KMS-11 (cell line): ENCODE measurements around the gene SNX22.

Experiments used
- H2AFZ ChIP-seq: fragments of 200-600 bp; sonication (generic); 2 replicates; pipeline ENCODE4 v1.6.1; 2016; ENCODE audit warnings: antibody characterized with exemption, mixed run types, low read depth
- H3K27ac ChIP-seq: fragments of 200-600 bp; sonication (generic); 2 replicates; pipeline ENCODE4 v1.6.1; 2016; ENCODE audit warnings: mild to moderate bottlenecking, mixed run types
- H3K27me3 ChIP-seq: fragments of 200-600 bp; sonication (generic); 2 replicates; pipeline ENCODE4 v1.6.1; 2017; ENCODE audit warnings: mild to moderate bottlenecking, low read depth, mixed run types, moderate library complexity; ENCODE audit not compliant: insufficient read depth
- H3K36me3 ChIP-seq: fragments of 200-600 bp; sonication (generic); 2 replicates; pipeline ENCODE4 v1.6.1; 2017; ENCODE audit warnings: mild to moderate bottlenecking, mixed run types; ENCODE audit not compliant: insufficient read depth
- H3K4me1 ChIP-seq: fragments of 200-600 bp; sonication (generic); 2 replicates; pipeline ENCODE4 v1.6.1; 2016; ENCODE audit warnings: mild to moderate bottlenecking, low read depth, mixed run types; ENCODE audit not compliant: poor library complexity, severe bottlenecking
- H3K4me2 ChIP-seq: fragments of 200-600 bp; sonication (generic); 2 replicates; pipeline ENCODE4 v1.7.0; 2016; ENCODE audit warnings: mild to moderate bottlenecking, mixed run types
- H3K4me3 ChIP-seq: fragments of 200-600 bp; sonication (generic); IDR thresholded peaks from 2 replicates; pipeline ENCODE4 v1.6.1; 2017; ENCODE audit warnings: low read depth, low read length, mixed read lengths; ENCODE audit not compliant: insufficient read depth
- H3K79me2 ChIP-seq: fragments of 200-600 bp; sonication (generic); 2 replicates; pipeline ENCODE4 v1.6.1; 2016; ENCODE audit warnings: low read depth, mixed run types; ENCODE audit not compliant: insufficient read depth
- H3K9ac ChIP-seq: fragments of 200-600 bp; sonication (generic); 2 replicates; pipeline ENCODE4 v1.6.1; 2016; ENCODE audit warnings: mild to moderate bottlenecking, mixed run types
- H4K20me1 ChIP-seq: fragments of 200-600 bp; sonication (generic); 2 replicates; pipeline ENCODE4 v1.6.1; 2016; ENCODE audit warnings: mild to moderate bottlenecking, mixed run types; ENCODE audit not compliant: insufficient read depth
- CTCF ChIP-seq: fragments of 200-600 bp; sonication (generic); conservative IDR thresholded peaks from 2 replicates; pipeline ENCODE4 v1.6.1; 2017; ENCODE audit warnings: low read depth, mild to moderate bottlenecking, antibody characterized with exemption, low read length, moderate library complexity, mixed read lengths

The SNX22 gene

GRCh38 chr15:64164436-64164835 is 12.9 kb downstream of the SNX22 start:
- Histone ChIP-seq H3K27ac (no peak overlapping the region), H2AFZ (no peak overlapping the region), H3K79me2 (peaks cover 20% of the 10 kb centered on the region), H3K27me3 (no peaks in the 10 kb centered on the region), H3K4me1 (peaks cover 27% of the 10 kb centered on the region), H3K9ac (no peak overlapping the region), H3K4me2 (no peak overlapping the region), H3K36me3 (no peaks in the 10 kb centered on the region; the same call in 1 of the 2 replicates), H3K4me3 (no peak overlapping the region), H4K20me1 (no peaks in the 10 kb centered on the region)
- no peak for TF ChIP-seq CTCF

- Histone ChIP-seq H3K79me2 (peaks cover 12% of the 10 kb centered on the region), H3K27ac (no peak overlapping the region), H3K9ac (no peak overlapping the region), H2AFZ (no peak overlapping the region), H3K4me2 (no peak overlapping the region), H3K36me3 (no peaks in the 10 kb centered on the region), H3K27me3 (no peaks in the 10 kb centered on the region), H4K20me1 (no peaks in the 10 kb centered on the region), H3K4me1 (peaks cover 10% of the 10 kb centered on the region), H3K4me3 (no peak overlapping the region)
- TF ChIP-seq CTCF: no peak
Measured at GRCh38 chr15:64166102-64166890, 14.8 kb downstream of the SNX22 start.

GRCh38 chr15:64180235-64180824 is 28.8 kb downstream of the SNX22 start:
- H3K9ac ChIP-seq: no peak overlapping the region
- H3K4me1 ChIP-seq: no peaks in the 10 kb centered on the region
- no peak overlapping the region for H3K4me2 ChIP-seq
- H2AFZ ChIP-seq: no peak overlapping the region
- H4K20me1 ChIP-seq: no peaks in the 10 kb centered on the region
- H3K79me2 ChIP-seq: no peaks in the 10 kb centered on the region
- H3K4me3 ChIP-seq: no peak overlapping the region
- no peaks in the 10 kb centered on the region for H3K27me3 ChIP-seq
- H3K27ac ChIP-seq: no peak overlapping the region
- no peak for TF ChIP-seq CTCF
- H3K36me3 ChIP-seq: no peaks in the 10 kb centered on the region

- Histone ChIP-seq H3K4me2 (no peak overlapping the region), H2AFZ (no peak overlapping the region), H3K27me3 (no peaks in the 10 kb centered on the region), H4K20me1 (no peaks in the 10 kb centered on the region), H3K9ac (no peak overlapping the region), H3K4me3 (no peak overlapping the region), H3K27ac (no peak overlapping the region), H3K36me3 (no peaks in the 10 kb centered on the region), H3K79me2 (no peaks in the 10 kb centered on the region), H3K4me1 (no peaks in the 10 kb centered on the region)
- TF ChIP-seq CTCF: no peak
Measured at GRCh38 chr15:64182859-64183370, 31.4 kb downstream of the SNX22 start.
